Stimulated activated CD8-positive, alpha-beta memory T cell treated with anti-CD3 and anti-CD28 coated beads, Interleukin-2, amount 100 ng/mL, for 48 hours (primary cell): ENCODE data around the gene PTPRM.

Experiments used
- DNase-seq, 2 donors: peaks; one replicate each; pipeline ENCODE4 v3.0.0-alpha.2; 2020; ENCODE audit warnings: low read depth in 2 of 2

PTPRM gene

GRCh38 chr18:8279781-8280330, 712.7 kb downstream of the PTPRM start:
- no peak for DNase-seq

GRCh38 chr18:8283891-8284585, 716.9 kb downstream of the PTPRM start:
- DNase-seq, result no peak

GRCh38 chr18:8286303-8286702, 719.2 kb downstream of the PTPRM start:
- no peak for DNase-seq

GRCh38 chr18:8287196-8287885, 720.2 kb downstream of the PTPRM start:
- DNase-seq, result no peak

GRCh38 chr18:8288472-8289195, 721.5 kb downstream of the PTPRM start:
- DNase-seq, result no peak

- no peak for DNase-seq
These were observed 723.3 kb downstream of the PTPRM start for GRCh38 chr18:8290435-8290834.

- DNase-seq, result no peak
These were observed 723.8 kb downstream of the PTPRM start for GRCh38 chr18:8290913-8291312.

GRCh38 chr18:8293184-8293583, 726.1 kb downstream of the PTPRM start:
- DNase-seq, result no peak

GRCh38 chr18:8296886-8297616, 729.9 kb downstream of the PTPRM start:
- DNase-seq, result no peak

- DNase-seq, result no peak
These were observed 731.1 kb downstream of the PTPRM start for GRCh38 chr18:8298186-8298585.

GRCh38 chr18:8299054-8299980, 732.2 kb downstream of the PTPRM start:
- no peak for DNase-seq

- no peak for DNase-seq
These were observed 733.8 kb downstream of the PTPRM start for GRCh38 chr18:8300751-8301410.

GRCh38 chr18:8301427-8302172, 734.5 kb downstream of the PTPRM start:
- DNase-seq, result no peak

- DNase-seq, result no peak
These were observed 736.1 kb downstream of the PTPRM start for GRCh38 chr18:8303151-8303755.

GRCh38 chr18:8307960-8308359, 740.8 kb downstream of the PTPRM start:
- DNase-seq, result no peak

GRCh38 chr18:8313043-8313442, 745.9 kb downstream of the PTPRM start:
- no peak for DNase-seq

- DNase-seq, result no peak
These were observed 747.0 kb downstream of the PTPRM start for GRCh38 chr18:8314124-8314523.

GRCh38 chr18:8319798-8320489, 752.8 kb downstream of the PTPRM start:
- DNase-seq, result no peak
